ENCODE measurements around the gene MEIOC.
"Not testable (repeated sequence)": the region's sequence is repeated elsewhere in the genome, so short reads cannot be mapped to it uniquely, and the experiment has no call there.

Gene MEIOC

GRCh38 chr17:44637066-44637465 is 19.2 kb upstream of the MEIOC start:
- in situ Hi-C loops (cut with HindIII; ENCODE audit: low pct_ligation_motif_present, low pct_unique_long_range_greater_than_20kb, low sequenced_read_pairs): loop anchor here (25.0 kb wide), 1 partner anchor 100 kb away; no protein-coding TSS in a partner anchor

GRCh38 chr17:44642834-44643233 is 13.4 kb upstream of the MEIOC start:
- in situ Hi-C loops (cut with HindIII; ENCODE audit: low pct_ligation_motif_present, low pct_unique_long_range_greater_than_20kb, low sequenced_read_pairs): loop anchor here (25.0 kb wide), 1 partner anchor 106 kb away; no protein-coding TSS in a partner anchor

More at GRCh38 chr17:44637066-44637465, 19.2 kb upstream of the MEIOC start:
- DNase-seq: no peak

GRCh38 chr17:44645341-44645740 is 10.9 kb upstream of the MEIOC start:
- no peak for DNase-seq
- in situ Hi-C loops (cut with HindIII; ENCODE audit: low pct_ligation_motif_present, low pct_unique_long_range_greater_than_20kb, low sequenced_read_pairs): loop anchor here (25.0 kb wide), 1 partner anchor 108 kb away; no protein-coding TSS in a partner anchor

More at GRCh38 chr17:44642834-44643233, 13.4 kb upstream of the MEIOC start:
- DNase-seq: no peak

- no peak for DNase-seq
- in situ Hi-C loops (cut with HindIII; ENCODE audit: low pct_ligation_motif_present, low pct_unique_long_range_greater_than_20kb, low sequenced_read_pairs): loop anchor here (25.0 kb wide), 1 partner anchor 109 kb away; no protein-coding TSS in a partner anchor
These were observed 10.0 kb upstream of the MEIOC start for GRCh38 chr17:44646280-44646679.

GRCh38 chr17:44647736-44648135 is 8.5 kb upstream of the MEIOC start:
- in situ Hi-C loops (cut with HindIII; ENCODE audit: low pct_ligation_motif_present, low pct_unique_long_range_greater_than_20kb, low sequenced_read_pairs): loop anchor here (25.0 kb wide), 1 partner anchor 110 kb away; no protein-coding TSS in a partner anchor

GRCh38 chr17:44648963-44649362 is 7.3 kb upstream of the MEIOC start:
- DNase-seq: no peak
- in situ Hi-C loops (cut with HindIII; ENCODE audit: low pct_ligation_motif_present, low pct_unique_long_range_greater_than_20kb, low sequenced_read_pairs): loop anchor here (25.0 kb wide), 1 partner anchor 112 kb away; no protein-coding TSS in a partner anchor

More at GRCh38 chr17:44647736-44648135, 8.5 kb upstream of the MEIOC start:
- no peak for DNase-seq

- in situ Hi-C loops (cut with HindIII; ENCODE audit: low pct_ligation_motif_present, low pct_unique_long_range_greater_than_20kb, low sequenced_read_pairs): no loop called here
- DNase-seq: no peak
These were observed 5.0 kb upstream of the MEIOC start for GRCh38 chr17:44651228-44651627.

- no peak for DNase-seq
- in situ Hi-C loops (cut with HindIII; ENCODE audit: low pct_ligation_motif_present, low pct_unique_long_range_greater_than_20kb, low sequenced_read_pairs): no loop called here
These were observed 3.5 kb upstream of the MEIOC start for GRCh38 chr17:44652727-44653126.

GRCh38 chr17:44653384-44653783 is 2.9 kb upstream of the MEIOC start:
- in situ Hi-C loops (cut with HindIII; ENCODE audit: low pct_ligation_motif_present, low pct_unique_long_range_greater_than_20kb, low sequenced_read_pairs): no loop called here
- no peak for DNase-seq

- in situ Hi-C loops (cut with HindIII; ENCODE audit: low pct_ligation_motif_present, low pct_unique_long_range_greater_than_20kb, low sequenced_read_pairs): no loop called here
- DNase-seq: no peak
These were observed 2.3 kb upstream of the MEIOC start for GRCh38 chr17:44653954-44654353.

GRCh38 chr17:44661835-44662234 is 5.6 kb downstream of the MEIOC start:
- in situ Hi-C loops (cut with HindIII; ENCODE audit: low pct_ligation_motif_present, low pct_unique_long_range_greater_than_20kb, low sequenced_read_pairs): no loop called here
- no peak for DNase-seq

- no peak for DNase-seq
- in situ Hi-C loops (cut with HindIII; ENCODE audit: low pct_ligation_motif_present, low pct_unique_long_range_greater_than_20kb, low sequenced_read_pairs): no loop called here
These were observed 6.8 kb downstream of the MEIOC start for GRCh38 chr17:44663095-44663494.

- no peak for DNase-seq
- in situ Hi-C loops (cut with HindIII; ENCODE audit: low pct_ligation_motif_present, low pct_unique_long_range_greater_than_20kb, low sequenced_read_pairs): no loop called here
These were observed 8.6 kb downstream of the MEIOC start for GRCh38 chr17:44664867-44665266.

- in situ Hi-C loops (cut with HindIII; ENCODE audit: low pct_ligation_motif_present, low pct_unique_long_range_greater_than_20kb, low sequenced_read_pairs): no loop called here
- DNase-seq: no peak
These were observed 9.7 kb downstream of the MEIOC start for GRCh38 chr17:44666006-44666405.

- peak; percentile 42 for DNase-seq
These were observed 16.3 kb downstream of the MEIOC start for GRCh38 chr17:44672479-44673093.

GRCh38 chr17:44673893-44674292 is 17.6 kb downstream of the MEIOC start:
- no peak for DNase-seq
- in situ Hi-C loops (cut with HindIII; ENCODE audit: low pct_ligation_motif_present, low pct_unique_long_range_greater_than_20kb, low sequenced_read_pairs): no loop called here

More at GRCh38 chr17:44672479-44673093, 16.3 kb downstream of the MEIOC start:
- in situ Hi-C loops (cut with HindIII; ENCODE audit: low pct_ligation_motif_present, low pct_unique_long_range_greater_than_20kb, low sequenced_read_pairs): no loop called here

- in situ Hi-C loops (cut with HindIII; ENCODE audit: low pct_ligation_motif_present, low pct_unique_long_range_greater_than_20kb, low sequenced_read_pairs): no loop called here
- DNase-seq: no peak
These were observed 20.9 kb downstream of the MEIOC start for GRCh38 chr17:44677136-44677535.

GRCh38 chr17:44683303-44683702 is 27.0 kb downstream of the MEIOC start:
- in situ Hi-C loops (cut with HindIII; ENCODE audit: low pct_ligation_motif_present, low pct_unique_long_range_greater_than_20kb, low sequenced_read_pairs); DNase-seq: not testable (repeated sequence)

GRCh38 chr17:44687756-44688155 is 31.5 kb downstream of the MEIOC start:
- in situ Hi-C loops (cut with HindIII; ENCODE audit: low pct_ligation_motif_present, low pct_unique_long_range_greater_than_20kb, low sequenced_read_pairs): no loop called here
- DNase-seq: no peak

GRCh38 chr17:44688200-44688599 is 31.9 kb downstream of the MEIOC start:
- in situ Hi-C loops (cut with HindIII; ENCODE audit: low pct_ligation_motif_present, low pct_unique_long_range_greater_than_20kb, low sequenced_read_pairs): no loop called here

More at GRCh38 chr17:44688200-44688599, 31.9 kb downstream of the MEIOC start:
- no peak for DNase-seq

Measured in ACHN (cell line).